ENCODE data around the gene TNFSF9.
"Not testable (repeated sequence)": the region's sequence is repeated elsewhere in the genome, so short reads cannot be mapped to it uniquely, and the experiment has no call there.

TNFSF9 gene

GRCh38 chr19:6532244-6532999, 1.6 kb downstream of the TNFSF9 start:
- DNase-seq (ENCODE audit: low spot score): peak; percentile 20
- FAIRE-seq: no peak

GRCh38 chr19:6533000-6533328, 2.1 kb downstream of the TNFSF9 start:
- no peak for FAIRE-seq

GRCh38 chr19:6533746-6534418, 3.1 kb downstream of the TNFSF9 start:
- no peak for DNase-seq (ENCODE audit: low spot score)

More at GRCh38 chr19:6533000-6533328, 2.1 kb downstream of the TNFSF9 start:
- no peak for DNase-seq (ENCODE audit: low spot score)

GRCh38 chr19:6534451-6535093, 3.7 kb downstream of the TNFSF9 start:
- no peak for FAIRE-seq
- DNase-seq (ENCODE audit: low spot score): no peak

More at GRCh38 chr19:6533746-6534418, 3.1 kb downstream of the TNFSF9 start:
- FAIRE-seq: no peak

- DNase-seq (ENCODE audit: low spot score): no peak
- FAIRE-seq: no peak
Observed at GRCh38 chr19:6535558-6536137, 4.8 kb downstream of the TNFSF9 start.

- DNase-seq (ENCODE audit: low spot score) (no peak), FAIRE-seq (no peak)
Observed at GRCh38 chr19:6539514-6539913, 8.7 kb downstream of the TNFSF9 start.

- no peak for FAIRE-seq
- no peak for DNase-seq (ENCODE audit: low spot score)
Observed at GRCh38 chr19:6540918-6541689, 10.3 kb downstream of the TNFSF9 start.

DNA sequence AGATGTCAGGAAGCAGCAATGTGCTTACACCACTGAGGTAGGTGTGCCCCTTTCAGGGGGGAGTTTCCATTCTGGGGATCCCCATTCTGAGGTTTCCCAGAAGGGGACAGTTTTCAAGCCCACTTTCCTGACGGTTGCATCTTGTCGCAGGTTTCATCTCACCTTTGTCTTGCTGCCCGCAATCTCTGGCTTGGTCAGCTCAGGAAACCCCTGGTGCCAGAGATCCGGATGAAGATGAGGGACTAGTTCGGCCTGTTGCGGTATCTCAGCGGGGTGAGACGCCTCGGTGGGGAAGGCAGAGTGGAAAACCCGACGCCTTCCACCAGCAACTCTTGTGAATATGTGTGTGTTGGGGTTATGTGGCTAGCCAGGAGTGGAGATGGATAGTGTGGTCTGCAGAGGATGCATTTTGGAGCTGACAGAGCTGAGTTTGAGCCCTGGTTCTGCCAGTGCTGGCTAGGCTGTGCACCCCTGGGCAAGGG, 13.1 kb downstream of the TNFSF9 start:
- FAIRE-seq (no peak), DNase-seq (ENCODE audit: low spot score) (no peak)

DNA sequence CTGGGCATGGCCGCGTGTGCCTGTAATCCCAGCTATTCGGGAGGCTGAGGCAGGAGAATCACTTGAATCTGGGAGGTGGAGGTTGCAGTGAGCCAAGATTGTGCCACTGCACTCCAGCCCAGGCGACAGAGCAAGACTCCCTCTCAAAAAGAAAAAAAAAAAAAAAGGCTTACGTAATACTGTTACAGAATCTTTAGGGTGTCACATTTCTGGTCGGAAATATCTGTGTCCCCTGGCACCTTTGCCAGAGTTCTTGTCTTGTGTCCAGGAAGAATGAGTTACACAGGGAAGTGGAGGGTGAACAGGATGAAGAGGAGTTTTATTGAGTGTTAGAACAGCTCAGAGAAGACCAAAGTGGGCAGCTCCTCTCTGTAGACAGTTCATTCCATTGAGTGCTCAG, 19.9 kb downstream of the TNFSF9 start:
- DNase-seq (ENCODE audit: low spot score); FAIRE-seq: not testable (repeated sequence)

GRCh38 chr19:6551091-6551490, 20.3 kb downstream of the TNFSF9 start:
- FAIRE-seq: no peak
- no peak for DNase-seq (ENCODE audit: low spot score)

DNA sequence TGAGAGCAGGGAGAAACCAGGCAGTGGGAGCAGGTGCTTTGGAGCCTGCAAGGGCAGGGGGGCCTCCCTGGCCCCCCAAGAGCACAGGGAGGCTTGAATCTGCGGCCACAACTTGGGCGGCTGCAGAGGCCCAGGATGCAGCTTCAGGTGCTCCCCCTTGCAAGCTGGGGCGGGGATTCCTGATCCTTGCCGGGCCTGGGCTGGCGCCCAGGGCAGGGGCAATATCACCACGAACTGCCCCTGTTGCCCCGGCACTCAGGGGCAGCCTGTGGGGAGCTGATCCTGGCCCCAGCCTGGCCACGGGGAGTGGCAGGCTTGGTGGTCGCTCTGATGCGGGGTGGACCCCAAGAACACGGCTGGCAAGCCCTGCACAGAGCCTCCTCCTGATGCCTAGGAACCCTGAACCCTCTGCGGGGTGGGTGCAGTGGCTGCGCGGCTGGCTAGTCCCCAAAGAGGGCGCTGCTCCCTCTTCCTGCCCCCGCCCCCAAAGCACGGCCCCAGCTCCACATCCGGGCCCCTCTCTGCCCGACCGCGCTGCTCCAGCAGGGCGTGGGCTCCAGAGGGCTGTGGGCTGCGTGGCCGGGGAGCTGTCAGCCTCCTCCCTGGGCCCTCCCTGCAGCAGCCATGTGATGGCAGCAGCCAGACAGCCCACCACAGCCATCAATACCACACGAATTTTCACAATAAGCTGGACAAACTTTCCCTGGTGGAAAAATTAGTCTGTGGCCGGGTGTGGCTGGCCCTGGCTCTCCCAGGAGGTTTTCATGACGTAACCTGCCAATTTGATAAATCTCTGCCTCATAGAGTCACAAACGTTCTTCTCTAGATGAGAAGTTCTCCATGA, 21.0 kb downstream of the TNFSF9 start:
- FAIRE-seq (no peak), DNase-seq (ENCODE audit: low spot score) (peak; percentile 40)

DNA sequence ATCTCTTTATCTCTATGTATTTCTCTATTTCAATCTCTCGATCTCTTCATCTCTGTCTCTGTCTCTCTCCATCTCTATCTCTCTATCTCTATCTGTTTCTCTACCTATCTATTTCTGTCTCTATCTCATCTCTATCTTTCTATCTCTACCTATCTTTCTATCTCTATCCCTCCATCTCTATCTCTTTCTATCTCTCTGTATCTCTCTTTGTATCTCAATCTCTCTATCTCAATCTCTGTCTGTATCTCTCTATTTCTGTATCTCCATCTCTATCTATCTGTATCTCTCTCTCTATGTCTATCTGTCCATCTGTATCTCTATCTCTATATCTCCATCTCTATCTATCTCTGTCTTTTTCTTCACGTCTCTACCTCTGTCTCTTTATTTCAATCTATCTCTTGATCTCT, 25.2 kb downstream of the TNFSF9 start:
- FAIRE-seq (no peak), DNase-seq (ENCODE audit: low spot score) (no peak)

DNA sequence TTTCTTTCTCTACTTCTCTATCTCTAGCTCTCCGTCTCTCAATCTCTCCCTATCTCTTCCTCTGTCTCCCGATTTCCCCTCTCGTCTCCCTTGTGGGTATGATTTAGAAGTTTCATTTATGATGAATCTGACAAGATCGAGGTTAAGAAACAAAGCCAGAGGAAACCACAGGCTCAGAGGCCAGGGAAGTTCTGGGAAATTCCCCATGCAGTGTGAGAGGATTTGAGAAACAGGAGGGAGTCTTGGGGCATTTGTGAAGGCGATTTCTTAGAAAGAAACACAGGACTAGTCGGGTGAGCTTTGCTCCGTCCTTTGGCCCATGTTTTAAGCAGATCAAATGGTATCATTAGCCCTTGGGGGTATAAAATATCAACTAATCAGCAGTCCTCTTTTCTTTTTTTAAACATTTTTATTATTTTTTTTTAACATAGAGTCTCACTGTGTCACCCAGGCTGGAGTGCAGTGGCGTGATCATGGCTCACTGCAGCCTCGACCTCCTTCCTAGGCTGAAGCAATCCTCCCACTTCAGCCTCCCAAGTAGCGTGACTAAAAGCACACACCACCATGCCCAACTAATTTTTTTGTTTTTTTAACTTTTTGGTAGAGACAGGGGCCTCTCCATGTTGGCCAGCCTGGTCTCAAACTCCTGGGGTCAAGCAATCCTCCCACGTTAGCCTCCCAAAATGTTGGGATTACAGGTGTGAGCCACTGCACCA, 25.8 kb downstream of the TNFSF9 start:
- FAIRE-seq (no peak), DNase-seq (ENCODE audit: low spot score) (no peak)

- FAIRE-seq; DNase-seq (ENCODE audit: low spot score): not testable (repeated sequence)
Observed at GRCh38 chr19:6562437-6562836, 31.6 kb downstream of the TNFSF9 start.

- no peak for DNase-seq (ENCODE audit: low spot score)
- FAIRE-seq: no peak
Observed at GRCh38 chr19:6564393-6564792, 33.6 kb downstream of the TNFSF9 start.

DNA sequence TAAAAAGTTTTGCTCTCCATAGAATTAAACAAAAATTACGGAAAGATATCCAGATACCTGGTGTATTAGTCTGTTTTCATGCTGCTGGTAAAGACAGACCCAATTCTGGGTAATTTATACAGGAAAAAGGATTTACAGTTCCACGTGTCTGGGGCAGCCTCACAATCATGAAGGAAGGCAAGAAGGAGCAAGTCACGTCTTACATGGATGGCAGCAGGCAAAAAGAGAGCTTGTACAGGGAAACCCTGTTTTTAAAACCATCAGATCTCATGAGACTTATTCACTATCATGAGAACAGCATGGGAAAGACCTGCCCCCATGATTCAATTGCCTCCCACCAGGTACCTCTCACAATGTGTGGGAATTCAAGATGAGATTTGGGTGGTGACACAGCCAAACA, 35.9 kb downstream of the TNFSF9 start:
- not testable (repeated sequence) for DNase-seq (ENCODE audit: low spot score); FAIRE-seq

GRCh38 chr19:6568010-6568526, 37.2 kb downstream of the TNFSF9 start:
- no peak for FAIRE-seq
- no peak for DNase-seq (ENCODE audit: low spot score)

GRCh38 chr19:6568816-6569215, 38.0 kb downstream of the TNFSF9 start:
- DNase-seq (ENCODE audit: low spot score): no peak
- FAIRE-seq: no peak

DNA sequence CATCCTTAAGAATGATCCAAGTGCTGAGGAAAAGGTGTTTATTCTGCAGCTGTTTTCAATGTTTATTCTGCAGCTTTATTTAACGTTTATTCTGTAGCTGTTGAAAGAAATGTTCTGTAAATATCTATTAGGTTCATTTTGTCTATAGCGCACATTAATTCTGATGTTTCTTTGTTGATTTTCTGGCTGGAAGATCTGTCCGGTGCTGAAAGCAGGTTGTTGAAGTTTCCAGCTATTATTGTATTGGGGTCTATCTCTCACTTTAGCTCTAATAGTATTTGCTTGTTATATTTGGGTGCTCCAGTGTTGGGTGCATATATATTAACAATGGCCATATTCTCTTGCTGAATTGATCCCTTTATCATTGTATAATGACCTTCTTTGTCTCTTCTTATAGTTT, 39.9 kb downstream of the TNFSF9 start:
- DNase-seq (ENCODE audit: low spot score) (no peak), FAIRE-seq (no peak)
